HK-2 (cell line): ENCODE results near the gene ARL4A.
"Not testable (repeated sequence)": the region's sequence is repeated elsewhere in the genome, so short reads cannot be mapped to it uniquely, and the experiment has no call there.

Experiments
- DNase-seq: peaks from one replicate; pipeline ENCODE4 v3.0.0-alpha.2; 2018; ENCODE audit not compliant: unreplicated experiment

ARL4A gene

GRCh38 chr7:12686891-12687717 lies at the start of gene ARL4A:
TSS of gene ARL4A (plus strand) at chr7:12687633. CDS start at chr7:12688255, 622 bp downstream.
- DNase-seq = peak; percentile 98

- no peak for DNase-seq
Observed at GRCh38 chr7:12637819-12638592, 49.4 kb upstream of the ARL4A start.

GRCh38 chr7:12638851-12639456 lies 48.5 kb upstream of the ARL4A start:
- DNase-seq = no peak

- no peak for DNase-seq
Observed at GRCh38 chr7:12640299-12641096, 46.9 kb upstream of the ARL4A start.

- no peak for DNase-seq
Observed at GRCh38 chr7:12641196-12641595, 46.2 kb upstream of the ARL4A start.

- DNase-seq = no peak
Observed at GRCh38 chr7:12642508-12642907, 44.9 kb upstream of the ARL4A start.

GRCh38 chr7:12643001-12643643 lies 44.3 kb upstream of the ARL4A start:
- no peak for DNase-seq

GRCh38 chr7:12643644-12644043 lies 43.8 kb upstream of the ARL4A start:
- DNase-seq = no peak

GRCh38 chr7:12645212-12645611 lies 42.2 kb upstream of the ARL4A start:
- not testable (repeated sequence) for DNase-seq

GRCh38 chr7:12646139-12646538 lies 41.3 kb upstream of the ARL4A start:
- DNase-seq = no peak

GRCh38 chr7:12647364-12648219 lies 39.8 kb upstream of the ARL4A start:
- no peak for DNase-seq

- no peak for DNase-seq
Observed at GRCh38 chr7:12648704-12649261, 38.6 kb upstream of the ARL4A start.

- DNase-seq = no peak
Observed at GRCh38 chr7:12649348-12649747, 38.1 kb upstream of the ARL4A start.

- DNase-seq = no peak
Observed at GRCh38 chr7:12650080-12650479, 37.4 kb upstream of the ARL4A start.

GRCh38 chr7:12653110-12653509 lies 34.3 kb upstream of the ARL4A start:
- DNase-seq = no peak

- DNase-seq = no peak
Observed at GRCh38 chr7:12653518-12653917, 33.9 kb upstream of the ARL4A start.

GRCh38 chr7:12655161-12655560 lies 32.3 kb upstream of the ARL4A start:
- no peak for DNase-seq

GRCh38 chr7:12660423-12660822 lies 27.0 kb upstream of the ARL4A start:
- peak; percentile 94 for DNase-seq

GRCh38 chr7:12660986-12661385 lies 26.4 kb upstream of the ARL4A start:
- DNase-seq = not testable (repeated sequence)

GRCh38 chr7:12661581-12661980 lies 25.9 kb upstream of the ARL4A start:
- DNase-seq = no peak
